PC-3 (cell line): ENCODE data around the gene MDM1. TPM values are rescaled to one million over a fixed set of nuclear protein-coding genes. Genes with fewer than 3 reads are reported as not detected.

ENCODE experiments used
- ATAC-seq: fragments of 200-7000 bp; cut with Tn5 transposase; 2 replicates; pipeline ENCODE4 v1.9.1; 2020; ENCODE audit warnings: mild to moderate bottlenecking, moderate library complexity
- BruUV-seq: library from RNA; stranded (reverse); fragments of 400-500 nt; replicated peaks from 2 replicates; lab custom pipeline; 2021; lab: Mats Ljungman, UMichigan
- CTCF ChIA-PET: fragments of 300-600 bp; sonication (Branson Sonifier 250); formaldehyde crosslinking; loops from one replicate; lab custom pipeline; 2022; ENCODE audit warnings: antibody characterized with exemption; lab: Charles Lee
- POLR2A ChIA-PET: fragments of 300-600 bp; sonication (Branson Sonifier 250); formaldehyde crosslinking; loops from one replicate; lab custom pipeline; 2022; ENCODE audit warnings: antibody characterized with exemption; ENCODE audit not compliant: unreplicated experiment; lab: Charles Lee
- DNase-seq: peaks from one replicate; pipeline ENCODE4 v3.0.0-alpha.2; 2015
- H2AFZ ChIP-seq: fragments of 300-600 bp; sonication (generic); 2 replicates; pipeline ENCODE4 v1.6.0; 2016; ENCODE audit warnings: antibody characterized with exemption, low read length
- H3F3A ChIP-seq: fragments of 300-600 bp; sonication (generic); one replicate; pipeline ENCODE4 v1.6.0; 2017; ENCODE audit warnings: antibody characterized with exemption, low read length, control low read depth, mild to moderate bottlenecking; ENCODE audit not compliant: unreplicated experiment
- H3K27ac ChIP-seq: fragments of 300-600 bp; sonication (generic); 2 replicates; pipeline ENCODE4 v1.5.1; 2016; ENCODE audit warnings: mild to moderate bottlenecking, low read length
- H3K27me3 ChIP-seq: fragments of 300-600 bp; sonication (generic); 2 replicates; pipeline ENCODE4 v1.6.1; 2016; ENCODE audit warnings: low read length, mixed read lengths
- H3K36me3 ChIP-seq: fragments of 300-600 bp; sonication (generic); 2 replicates; pipeline ENCODE4 v1.6.1; 2016; ENCODE audit warnings: low read depth, mixed run types, low read length, mixed read lengths
- H3K4me1 ChIP-seq: fragments of 300-600 bp; sonication (generic); 2 replicates; pipeline ENCODE4 v1.5.1; 2016; ENCODE audit warnings: low read length; ENCODE audit not compliant: insufficient read depth
- H3K4me2 ChIP-seq: fragments of 300-600 bp; sonication (generic); 2 replicates; pipeline ENCODE4 v1.6.0; 2016; ENCODE audit warnings: low read length
- H3K4me3 ChIP-seq: fragments of 300-600 bp; sonication (generic); 2 replicates; pipeline ENCODE4 v1.5.1; 2016; ENCODE audit warnings: mild to moderate bottlenecking, low read length, mixed read lengths
- H3K79me2 ChIP-seq: fragments of 300-600 bp; sonication (generic); 2 replicates; pipeline ENCODE4 v1.6.1; 2017; ENCODE audit warnings: low read length, mixed read lengths
- H3K9ac ChIP-seq: fragments of 300-600 bp; sonication (generic); 2 replicates; pipeline ENCODE4 v1.6.0; 2016; ENCODE audit warnings: mild to moderate bottlenecking, low read length
- H3K9me2 ChIP-seq: fragments of 300-600 bp; sonication (generic); replicated peaks from 2 replicates; pipeline ENCODE4 v1.6.1; 2016; ENCODE audit warnings: mixed run types, low read length, mixed read lengths
- H3K9me3 ChIP-seq: fragments of 300-600 bp; sonication (generic); 2 replicates; pipeline ENCODE4 v1.6.1; 2016; ENCODE audit warnings: low read length, mixed read lengths
- H4K20me1 ChIP-seq: fragments of 300-600 bp; sonication (generic); 2 replicates; pipeline ENCODE4 v1.6.1; 2016; ENCODE audit warnings: low read length, mixed read lengths
- EZH2 ChIP-seq: fragments of 300-600 bp; sonication (generic); IDR thresholded peaks from one replicate; pipeline ENCODE4 v1.6.1; 2017; ENCODE audit warnings: antibody characterized with exemption, mild to moderate bottlenecking, low read length; ENCODE audit not compliant: unreplicated experiment
- EZH2phosphoT487 ChIP-seq: fragments of 300-600 bp; sonication (generic); IDR thresholded peaks from 2 replicates; pipeline ENCODE4 v1.6.1; 2018; ENCODE audit warnings: mild to moderate bottlenecking, antibody characterized with exemption, low read length, borderline replicate concordance
- intact Hi-C: fragments of 100-400 bp; cut with micrococcal nuclease; formaldehyde crosslinking; loops from 2 replicates; pipeline ENCODE4 v1.9.0; 2023
- total RNA-seq: library from RNA; depleted of rRNA; stranded (reverse); fragments of >200 nt; gene quantifications from 2 replicates; pipeline ENCODE4 v1.2.3, GENCODE V29; 2014
- TF ChIP-seq, protein P1 (sequence below): fragments of 300-600 bp; sonication (generic); conservative IDR thresholded peaks from 2 replicates; pipeline ENCODE4 v1.5.1; 2017; ENCODE audit warnings: antibody characterized with exemption, low read depth, mild to moderate bottlenecking, low read length

Gene MDM1
- total RNA-seq, 1 experiment from 2014 or later: 10.4 TPM

- Histone ChIP-seq H3K27me3 (no peaks in the 10 kb centered on the region), H2AFZ (no peak overlapping the region), H3K36me3 (no peaks in the 10 kb centered on the region), H3K4me1 (no peaks in the 10 kb centered on the region), H4K20me1 (no peaks in the 10 kb centered on the region), H3K4me3 (no peak overlapping the region), H3K9me3 (no peaks in the 10 kb centered on the region), H3K79me2 (no peaks in the 10 kb centered on the region), H3K9me2 (no peaks in the 10 kb centered on the region), H3K4me2 (no peak overlapping the region), H3K27ac (no peak overlapping the region), H3F3A (no peaks in the 10 kb centered on the region), H3K9ac (no peak overlapping the region)
- POLR2A ChIA-PET: interaction anchor here (0.7 kb wide), 1 partner anchor 26 kb away, joined by 6 read pairs; no protein-coding TSS in a partner anchor
- no peak for TF ChIP-seq EZH2phosphoT487
- TF ChIP-seq, protein P1, sequence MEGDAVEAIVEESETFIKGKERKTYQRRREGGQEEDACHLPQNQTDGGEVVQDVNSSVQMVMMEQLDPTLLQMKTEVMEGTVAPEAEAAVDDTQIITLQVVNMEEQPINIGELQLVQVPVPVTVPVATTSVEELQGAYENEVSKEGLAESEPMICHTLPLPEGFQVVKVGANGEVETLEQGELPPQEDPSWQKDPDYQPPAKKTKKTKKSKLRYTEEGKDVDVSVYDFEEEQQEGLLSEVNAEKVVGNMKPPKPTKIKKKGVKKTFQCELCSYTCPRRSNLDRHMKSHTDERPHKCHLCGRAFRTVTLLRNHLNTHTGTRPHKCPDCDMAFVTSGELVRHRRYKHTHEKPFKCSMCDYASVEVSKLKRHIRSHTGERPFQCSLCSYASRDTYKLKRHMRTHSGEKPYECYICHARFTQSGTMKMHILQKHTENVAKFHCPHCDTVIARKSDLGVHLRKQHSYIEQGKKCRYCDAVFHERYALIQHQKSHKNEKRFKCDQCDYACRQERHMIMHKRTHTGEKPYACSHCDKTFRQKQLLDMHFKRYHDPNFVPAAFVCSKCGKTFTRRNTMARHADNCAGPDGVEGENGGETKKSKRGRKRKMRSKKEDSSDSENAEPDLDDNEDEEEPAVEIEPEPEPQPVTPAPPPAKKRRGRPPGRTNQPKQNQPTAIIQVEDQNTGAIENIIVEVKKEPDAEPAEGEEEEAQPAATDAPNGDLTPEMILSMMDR: no peak
- no peak for TF ChIP-seq EZH2
- intact Hi-C loops: no loop called here
- CTCF ChIA-PET: no interaction called here
- BruUV-seq: no TSS peak
- DNase-seq (no peak), ATAC-seq (no peak)
Measured at GRCh38 chr12:68271346-68271745, 60.8 kb downstream of the MDM1 start.

- TF ChIP-seq EZH2phosphoT487 (no peak), EZH2 (no peak)
- Histone ChIP-seq H3K27me3 (no peaks in the 10 kb centered on the region), H3K27ac (no peak overlapping the region), H3K9me2 (no peaks in the 10 kb centered on the region), H2AFZ (no peak overlapping the region), H4K20me1 (no peaks in the 10 kb centered on the region), H3K4me3 (no peak overlapping the region), H3K36me3 (no peaks in the 10 kb centered on the region), H3K4me2 (no peak overlapping the region), H3F3A (no peaks in the 10 kb centered on the region), H3K4me1 (no peaks in the 10 kb centered on the region), H3K9ac (no peak overlapping the region), H3K9me3 (no peaks in the 10 kb centered on the region), H3K79me2 (no peaks in the 10 kb centered on the region)
- no TSS peak for BruUV-seq
- CTCF ChIA-PET: no interaction called here
- ATAC-seq (no peak), DNase-seq (no peak)
- POLR2A ChIA-PET: no interaction called here
- intact Hi-C loops: no loop called here
Measured at GRCh38 chr12:68270358-68270757, 61.8 kb downstream of the MDM1 start.

DNA sequence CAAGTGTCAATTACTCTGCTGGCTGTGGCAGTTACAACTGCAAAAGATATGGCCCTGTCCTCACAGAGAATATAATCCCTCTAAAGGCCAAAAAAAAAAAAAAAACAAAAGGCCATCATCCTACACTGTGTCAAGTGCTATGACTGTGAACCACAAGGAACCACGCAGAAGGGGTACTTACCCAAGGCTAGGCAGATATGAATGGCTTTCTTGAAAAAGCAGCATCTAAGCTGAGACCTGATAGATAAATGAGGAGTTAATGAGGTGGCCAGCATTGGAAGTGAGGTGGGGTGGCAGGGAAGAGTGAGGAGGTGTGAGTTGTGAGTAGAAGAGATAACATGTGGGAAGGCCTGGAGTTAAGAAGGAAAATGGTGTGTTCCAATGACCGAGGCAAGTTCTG lies 62.4 kb downstream of the MDM1 start:
- Histone ChIP-seq H3K79me2 (no peaks in the 10 kb centered on the region), H3K9me3 (no peaks in the 10 kb centered on the region), H3F3A (no peaks in the 10 kb centered on the region), H3K4me1 (no peaks in the 10 kb centered on the region), H3K4me3 (no peak overlapping the region), H3K4me2 (no peak overlapping the region), H3K27me3 (no peaks in the 10 kb centered on the region), H3K36me3 (no peaks in the 10 kb centered on the region), H3K9ac (no peak overlapping the region), H3K9me2 (no peaks in the 10 kb centered on the region), H2AFZ (no peak overlapping the region), H3K27ac (no peak overlapping the region), H4K20me1 (no peaks in the 10 kb centered on the region)
- no TSS peak for BruUV-seq
- DNase-seq: no peak
- intact Hi-C loops: no loop called here
- POLR2A ChIA-PET: no interaction called here
- TF ChIP-seq, protein P1: no peak
- TF ChIP-seq EZH2: no peak
- CTCF ChIA-PET: no interaction called here
- no peak for ATAC-seq
